Activated B cell treated with CpG ODN at 0.5 μM for 24 hours (primary cell): ENCODE results near the gene ATP8A2. TPM values are rescaled to one million over a fixed set of nuclear protein-coding genes. Genes with fewer than 3 reads are reported as not detected.

Experiments used
- ATAC-seq: fragments of 200-7000 bp; cut with Tn5 transposase; one replicate; pipeline ENCODE4 v1.10.0; 2021; ENCODE audit warnings: low read depth, mild to moderate bottlenecking, moderate library complexity
- CTCF ChIA-PET: fragments of 350-600 bp; sonication (Branson Sonifier 250); formaldehyde crosslinking; loops from one replicate; lab custom pipeline; 2021; ENCODE audit warnings: antibody characterized with exemption; lab: Charles Lee
- POLR2A ChIA-PET: fragments of 350-600 bp; sonication (Branson Sonifier 250); formaldehyde crosslinking; loops from one replicate; lab custom pipeline; 2021; ENCODE audit warnings: antibody characterized with exemption; lab: Charles Lee
- DNase-seq: peaks from one replicate; pipeline ENCODE4 v3.0.0; 2022
- H3K27ac Mint-ChIP-seq: one replicate; pipeline ENCODE4 v1.8.0; 2020; ENCODE audit warnings: mixed read lengths
- H3K27me3 Mint-ChIP-seq: one replicate; pipeline ENCODE4 v1.8.0; 2021; ENCODE audit warnings: mixed read lengths
- H3K36me3 Mint-ChIP-seq: one replicate; pipeline ENCODE4 v1.8.0; 2021; ENCODE audit warnings: low read depth, mixed read lengths
- H3K4me1 Mint-ChIP-seq: one replicate; pipeline ENCODE4 v1.8.0; 2021; ENCODE audit warnings: mixed read lengths
- H3K4me3 Mint-ChIP-seq: one replicate; pipeline ENCODE4 v1.8.0; 2020; ENCODE audit warnings: mild to moderate bottlenecking, mixed read lengths
- H3K9me3 Mint-ChIP-seq: one replicate; pipeline ENCODE4 v1.8.0; 2020; ENCODE audit warnings: mixed read lengths
- intact Hi-C: fragments of 100-400 bp; cut with micrococcal nuclease; formaldehyde crosslinking; loops from one replicate; pipeline ENCODE4 v1.15.1; 2024
- total RNA-seq: library from RNA; stranded (reverse); gene quantifications from 2 replicates; pipeline ENCODE4 v1.2.3, GENCODE V29; 2022
- TF ChIP-seq, protein P1 (sequence below): fragments of 200-600 bp; IDR thresholded peaks from one replicate; pipeline ENCODE4 v1.8.0; 2022; ENCODE audit warnings: antibody characterized with exemption, mild to moderate bottlenecking

The ATP8A2 gene
- total RNA-seq, 1 donor from 2014 or later, result not detected

DNA sequence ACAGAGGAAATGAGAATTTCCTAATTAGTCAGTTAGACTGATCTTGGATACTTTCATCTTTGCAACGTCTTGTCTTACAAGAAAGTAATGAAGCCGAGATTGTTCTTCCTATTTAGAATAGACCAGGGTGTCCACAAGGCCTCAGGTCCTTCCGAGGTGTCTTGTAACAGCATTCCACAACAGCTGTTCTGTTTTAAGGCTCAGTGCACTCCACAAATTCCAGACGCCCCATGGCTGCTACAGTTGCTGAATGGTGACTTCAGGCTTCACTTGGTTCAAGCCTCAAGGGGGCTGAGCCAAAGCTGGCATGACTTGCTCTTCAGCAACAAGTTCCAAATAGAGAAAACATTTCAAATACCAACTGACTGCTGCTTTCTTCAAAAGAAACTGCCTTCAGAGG, 536.6 kb downstream of the ATP8A2 start:
- Mint-ChIP-seq H3K9me3 (no peaks in the 10 kb centered on the region), H3K27me3 (no peaks in the 10 kb centered on the region), H3K4me3 (no peak overlapping the region), H3K27ac (no peak overlapping the region), H3K4me1 (no peaks in the 10 kb centered on the region), H3K36me3 (no peaks in the 10 kb centered on the region)
- ATAC-seq (no peak), DNase-seq (no peak)
- POLR2A ChIA-PET, result no interaction called here
- intact Hi-C loops, result no loop called here
- TF ChIP-seq, protein P1, sequence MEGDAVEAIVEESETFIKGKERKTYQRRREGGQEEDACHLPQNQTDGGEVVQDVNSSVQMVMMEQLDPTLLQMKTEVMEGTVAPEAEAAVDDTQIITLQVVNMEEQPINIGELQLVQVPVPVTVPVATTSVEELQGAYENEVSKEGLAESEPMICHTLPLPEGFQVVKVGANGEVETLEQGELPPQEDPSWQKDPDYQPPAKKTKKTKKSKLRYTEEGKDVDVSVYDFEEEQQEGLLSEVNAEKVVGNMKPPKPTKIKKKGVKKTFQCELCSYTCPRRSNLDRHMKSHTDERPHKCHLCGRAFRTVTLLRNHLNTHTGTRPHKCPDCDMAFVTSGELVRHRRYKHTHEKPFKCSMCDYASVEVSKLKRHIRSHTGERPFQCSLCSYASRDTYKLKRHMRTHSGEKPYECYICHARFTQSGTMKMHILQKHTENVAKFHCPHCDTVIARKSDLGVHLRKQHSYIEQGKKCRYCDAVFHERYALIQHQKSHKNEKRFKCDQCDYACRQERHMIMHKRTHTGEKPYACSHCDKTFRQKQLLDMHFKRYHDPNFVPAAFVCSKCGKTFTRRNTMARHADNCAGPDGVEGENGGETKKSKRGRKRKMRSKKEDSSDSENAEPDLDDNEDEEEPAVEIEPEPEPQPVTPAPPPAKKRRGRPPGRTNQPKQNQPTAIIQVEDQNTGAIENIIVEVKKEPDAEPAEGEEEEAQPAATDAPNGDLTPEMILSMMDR, result no peak
- CTCF ChIA-PET, result no interaction called here

DNA sequence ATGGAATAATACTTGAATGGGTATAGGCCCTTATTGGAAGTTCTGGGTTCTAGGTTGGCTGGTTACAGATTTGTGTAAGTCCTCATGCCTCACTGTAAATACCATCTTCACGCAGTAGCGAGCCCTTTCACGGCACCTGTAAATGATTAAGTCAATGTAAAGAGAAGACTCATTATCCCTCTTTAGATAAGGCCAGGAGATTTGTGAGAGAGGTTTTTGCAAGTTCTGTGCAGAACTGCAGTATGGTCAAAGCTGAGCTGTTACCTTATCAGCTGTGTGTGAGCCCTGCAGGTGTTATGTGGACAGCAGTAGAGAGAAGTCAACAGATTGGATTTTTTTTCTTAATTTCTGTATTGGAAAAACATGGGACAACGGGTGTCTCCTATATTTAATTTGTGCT, 538.5 kb downstream of the ATP8A2 start:
- Mint-ChIP-seq H3K27me3 (no peaks in the 10 kb centered on the region), H3K9me3 (no peaks in the 10 kb centered on the region), H3K36me3 (no peaks in the 10 kb centered on the region), H3K27ac (no peak overlapping the region), H3K4me1 (no peaks in the 10 kb centered on the region), H3K4me3 (no peak overlapping the region)
- no peak for ATAC-seq
- POLR2A ChIA-PET, result no interaction called here
- TF ChIP-seq, protein P1, result no peak
- CTCF ChIA-PET, result no interaction called here
- DNase-seq, result no peak
- intact Hi-C loops, result no loop called here

DNA sequence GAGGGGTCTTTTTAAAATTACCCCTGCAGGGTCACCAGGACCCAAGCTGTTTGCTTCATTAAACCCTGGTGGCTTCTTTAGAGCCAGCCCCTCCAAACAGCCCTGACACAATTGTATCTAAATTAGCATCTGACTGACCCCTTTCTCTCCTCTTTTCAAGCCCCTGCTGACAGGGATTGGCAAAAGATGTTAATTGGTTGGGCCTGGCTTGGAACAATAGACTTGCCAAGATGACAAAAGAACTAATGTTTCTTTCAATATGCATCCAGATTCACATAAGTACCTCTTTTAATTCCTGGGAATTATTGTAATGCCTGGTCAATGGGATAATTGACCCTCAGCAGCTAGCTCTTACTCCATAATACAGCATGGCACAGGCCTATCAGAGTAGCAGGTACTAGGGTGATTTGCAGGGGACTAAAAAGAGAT, 539.2 kb downstream of the ATP8A2 start:
- Mint-ChIP-seq H3K27me3 (no peaks in the 10 kb centered on the region), H3K36me3 (no peaks in the 10 kb centered on the region), H3K4me1 (no peaks in the 10 kb centered on the region), H3K27ac (no peak overlapping the region), H3K9me3 (no peaks in the 10 kb centered on the region), H3K4me3 (no peak overlapping the region)
- POLR2A ChIA-PET, result no interaction called here
- CTCF ChIA-PET, result no interaction called here
- no peak for DNase-seq
- no peak for ATAC-seq
- intact Hi-C loops, result no loop called here
- TF ChIP-seq, protein P1, result no peak

DNA sequence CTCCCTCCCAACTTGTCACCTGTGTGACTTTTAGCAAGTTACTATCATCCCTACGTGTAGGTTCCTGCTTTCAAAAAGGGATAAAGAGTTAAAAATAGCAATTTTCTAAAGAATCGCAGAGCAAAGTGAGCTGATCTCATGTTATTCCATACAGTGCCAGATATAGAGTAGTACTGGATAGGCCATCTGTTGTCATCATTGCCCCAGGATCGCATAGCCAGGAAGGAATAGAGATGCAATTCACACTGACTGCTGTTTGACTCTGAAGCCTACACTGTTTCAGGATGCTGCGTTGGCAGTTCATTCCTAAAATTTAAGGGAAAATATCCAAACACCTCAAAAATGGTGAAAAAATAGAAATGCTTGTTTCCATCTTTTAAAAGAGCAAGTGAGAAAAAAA, 541.2 kb downstream of the ATP8A2 start:
- H3K9me3 Mint-ChIP-seq, result no peaks in the 10 kb centered on the region
- no peak for DNase-seq
- ChIA-PET CTCF (interaction anchor here (1.1 kb wide), 1 partner anchor 11 kb away, joined by 3 read pairs; no protein-coding TSS in a partner anchor), POLR2A (no interaction called here)
- no peaks in the 10 kb centered on the region for H3K4me1 Mint-ChIP-seq
- H3K27ac Mint-ChIP-seq, result no peak overlapping the region
- TF ChIP-seq, protein P1, result no peak
- intact Hi-C loops, result no loop called here
- H3K27me3 Mint-ChIP-seq, result peaks cover 1% of the 10 kb centered on the region
- no peak for ATAC-seq
- no peaks in the 10 kb centered on the region for H3K36me3 Mint-ChIP-seq
- H3K4me3 Mint-ChIP-seq, result no peak overlapping the region

DNA sequence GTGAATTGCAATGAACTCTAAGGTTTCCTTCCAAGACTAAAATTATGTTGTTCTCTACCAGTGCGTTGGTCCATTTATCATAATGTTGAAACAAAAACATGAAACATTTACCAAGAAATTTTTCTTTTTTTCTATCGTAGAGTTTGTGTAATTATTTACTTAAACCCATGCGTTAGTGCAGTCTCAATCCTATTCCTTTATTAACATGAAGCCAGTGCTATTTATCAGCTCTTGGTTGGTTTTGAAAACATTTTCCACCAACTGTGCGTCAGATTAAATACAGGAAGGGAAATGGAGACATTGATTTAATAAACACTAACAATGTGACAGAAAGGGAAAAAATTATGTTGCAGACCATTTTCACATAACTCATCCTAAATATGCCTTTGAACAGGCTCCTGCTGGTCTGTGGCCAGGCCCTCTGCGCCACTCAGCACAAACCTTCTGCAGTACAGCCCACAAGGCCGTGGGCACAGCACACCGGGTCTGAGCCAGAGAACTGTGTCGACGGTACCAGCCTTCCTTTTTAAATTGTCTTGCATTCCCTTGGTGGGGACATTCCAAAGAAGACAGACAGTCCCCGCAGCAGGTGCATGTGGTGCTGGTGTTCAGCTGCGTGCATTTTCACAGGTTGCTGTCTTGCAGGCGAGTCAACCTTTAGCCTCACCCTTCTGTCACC, 544.2 kb downstream of the ATP8A2 start:
- DNase-seq (no peak), ATAC-seq (no peak)
- ChIA-PET POLR2A (no interaction called here), CTCF (no interaction called here)
- Mint-ChIP-seq H3K4me1 (no peaks in the 10 kb centered on the region), H3K4me3 (no peak overlapping the region), H3K36me3 (no peaks in the 10 kb centered on the region), H3K27me3 (peaks cover 1% of the 10 kb centered on the region), H3K9me3 (no peaks in the 10 kb centered on the region), H3K27ac (no peak overlapping the region)
- intact Hi-C loops, result no loop called here
- TF ChIP-seq, protein P1, result no peak
